Dermis blood vessel endothelial cell (primary cell): ENCODE measurements around the gene MYH1. TPM values are rescaled to one million over a fixed set of nuclear protein-coding genes. Genes with fewer than 3 reads are reported as not detected.
"Not testable (repeated sequence)": the region's sequence is repeated elsewhere in the genome, so short reads cannot be mapped to it uniquely, and the experiment has no call there.

ENCODE experiments used
- DNase-seq: peaks from one replicate; pipeline ENCODE4 v3.0.0; 2010
- total RNA-seq: library from RNA; depleted of rRNA; stranded (reverse); fragments of >200 nt; gene quantifications from 2 replicates; pipeline ENCODE4 v1.2.3, GENCODE V29; 2014

The MYH1 gene
- not detected in 2 replicates for total RNA-seq

DNA sequence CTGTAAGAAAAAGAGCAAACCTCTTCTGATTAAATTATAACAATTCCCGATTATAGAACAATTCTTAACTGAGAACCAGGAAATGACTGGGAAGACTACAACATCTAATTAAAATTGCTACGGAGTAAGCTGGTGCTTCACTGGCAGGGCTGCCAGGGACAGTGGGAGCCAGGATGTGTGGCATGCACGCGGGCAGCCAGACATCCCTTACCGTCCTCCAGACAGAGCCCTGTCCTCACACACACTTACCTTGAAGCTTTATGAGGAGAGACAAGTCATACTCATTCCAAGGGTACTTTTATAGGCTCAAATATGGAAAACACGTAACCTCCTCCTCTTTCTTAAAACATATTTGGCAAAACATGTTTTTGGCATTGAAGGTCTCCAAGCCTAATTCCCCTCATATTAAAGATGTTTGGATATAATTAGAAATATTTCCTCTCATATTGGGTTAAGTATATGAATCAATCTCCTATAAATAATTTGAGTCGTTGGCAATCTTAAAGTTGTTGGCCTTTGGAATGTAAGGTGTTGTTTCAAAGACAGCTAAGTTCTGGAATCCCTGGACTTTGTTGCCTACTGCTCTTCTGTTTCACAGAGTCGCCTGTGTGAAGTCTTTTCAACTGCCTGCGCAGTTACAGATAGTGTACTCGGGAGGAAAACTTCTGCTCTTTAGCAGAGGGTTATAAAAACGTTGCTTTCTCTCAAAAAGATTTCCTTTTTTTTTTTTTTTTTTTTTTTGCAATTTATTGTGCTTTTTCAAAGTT lies at the start of gene MYH1:
Gene MYH1 (minus strand): TSS at position 272 of the 767 bp plus-strand sequence. CDS start 1,900 bp downstream, outside the sequence.
- no peak for DNase-seq

DNA sequence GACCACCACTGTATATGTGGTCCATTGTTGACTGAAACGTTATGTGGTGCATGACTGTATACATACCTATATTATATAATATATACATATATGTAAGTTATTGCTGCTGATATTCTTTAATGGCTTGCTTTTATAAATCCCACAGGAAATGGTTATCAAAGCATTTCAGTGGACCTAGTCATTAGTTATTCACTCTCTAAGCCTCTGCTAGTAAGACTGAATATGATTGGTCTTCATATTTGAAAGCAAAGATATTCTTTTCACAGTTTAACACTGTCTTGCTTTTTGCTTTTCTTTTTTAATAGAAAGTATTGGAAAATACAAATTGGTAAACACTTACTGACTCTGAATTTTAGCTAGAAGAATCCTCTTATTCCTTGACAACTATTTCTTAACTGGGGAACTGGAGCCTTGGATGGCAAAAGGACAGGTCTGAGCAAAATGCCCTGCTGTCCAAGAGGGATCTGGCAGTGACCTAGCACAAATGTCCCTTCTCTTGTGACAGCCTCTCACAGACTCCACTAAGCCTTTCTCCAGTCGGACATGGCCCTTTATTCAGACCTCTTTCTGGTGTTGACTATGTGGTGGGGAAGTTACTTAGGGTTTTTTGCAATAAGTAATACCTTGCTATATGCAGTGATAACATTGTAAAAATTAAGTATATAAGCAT lies 45.8 kb upstream of the MYH1 start:
- DNase-seq, result no peak

DNA sequence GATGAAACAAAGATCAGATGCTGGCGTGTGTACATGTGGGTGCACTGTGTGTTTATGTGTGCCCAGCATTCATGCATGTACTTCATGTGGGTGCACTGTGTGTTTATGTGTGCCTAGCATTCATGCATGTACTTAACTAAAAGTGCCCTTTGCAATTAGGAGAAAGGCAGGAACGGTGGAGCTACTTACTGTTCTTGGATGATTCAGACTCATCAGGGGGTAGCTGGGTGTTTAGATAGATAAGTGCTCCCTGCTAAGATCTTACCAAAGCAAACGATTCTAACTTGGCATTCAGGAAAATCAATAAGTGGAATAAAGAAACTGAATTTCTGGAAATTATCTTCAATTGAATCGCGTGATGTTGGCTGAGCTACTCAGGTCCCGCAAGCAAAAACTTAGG lies 39.7 kb upstream of the MYH1 start:
- no peak for DNase-seq

DNA sequence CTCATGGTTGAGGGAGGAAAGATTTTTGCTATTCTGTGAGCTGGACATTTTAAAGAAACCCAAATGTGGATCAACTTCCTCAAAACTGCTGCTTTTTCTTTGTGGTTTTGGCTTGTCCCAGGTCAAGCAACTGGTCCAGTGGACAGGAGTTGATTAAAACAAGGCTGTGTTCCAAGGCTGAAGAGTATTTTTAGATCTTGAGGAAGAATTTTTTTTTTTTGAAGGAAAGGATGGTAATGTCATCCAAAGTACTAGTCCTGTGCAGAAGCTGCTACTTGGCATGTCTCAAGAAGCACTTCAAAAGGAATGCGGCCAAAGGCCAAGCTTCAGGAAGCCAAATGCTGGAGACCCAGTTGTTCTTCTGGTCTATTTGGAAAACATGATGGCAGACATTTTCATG lies 39.1 kb upstream of the MYH1 start:
- no peak for DNase-seq

DNA sequence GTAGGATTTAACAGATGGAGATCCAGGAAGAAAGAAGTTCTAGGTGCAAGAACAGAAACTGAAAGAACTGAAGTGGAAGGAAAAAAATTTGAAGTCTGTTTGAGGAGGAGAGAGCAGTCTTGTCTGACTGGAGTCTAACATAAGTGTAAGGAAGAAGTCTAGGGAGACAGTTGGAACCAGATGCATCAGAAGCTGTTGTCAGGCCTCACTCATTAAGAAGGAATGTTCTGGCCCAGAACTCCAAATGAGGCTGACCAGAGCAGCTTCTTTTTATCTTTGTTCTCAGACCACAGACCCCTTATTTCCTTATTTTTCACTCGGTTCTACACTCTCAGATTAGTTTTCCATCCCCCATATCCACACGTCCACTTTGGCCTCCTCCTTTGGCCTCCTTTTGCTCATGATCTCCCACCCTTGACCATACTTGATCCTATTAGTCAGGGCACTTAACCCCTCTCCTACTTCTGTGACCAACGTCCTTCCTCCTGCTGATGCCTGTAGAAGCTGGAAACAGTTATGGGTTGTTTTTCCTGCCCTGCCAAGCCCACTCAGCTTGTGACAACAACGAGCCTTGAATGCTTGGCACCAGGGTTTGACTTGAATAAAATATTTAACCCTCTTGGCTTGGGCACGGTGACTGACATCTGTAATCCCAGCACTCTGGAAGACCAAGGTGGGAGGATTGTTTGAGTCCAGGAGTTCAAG lies 38.1 kb upstream of the MYH1 start:
- DNase-seq, result no peak

DNA sequence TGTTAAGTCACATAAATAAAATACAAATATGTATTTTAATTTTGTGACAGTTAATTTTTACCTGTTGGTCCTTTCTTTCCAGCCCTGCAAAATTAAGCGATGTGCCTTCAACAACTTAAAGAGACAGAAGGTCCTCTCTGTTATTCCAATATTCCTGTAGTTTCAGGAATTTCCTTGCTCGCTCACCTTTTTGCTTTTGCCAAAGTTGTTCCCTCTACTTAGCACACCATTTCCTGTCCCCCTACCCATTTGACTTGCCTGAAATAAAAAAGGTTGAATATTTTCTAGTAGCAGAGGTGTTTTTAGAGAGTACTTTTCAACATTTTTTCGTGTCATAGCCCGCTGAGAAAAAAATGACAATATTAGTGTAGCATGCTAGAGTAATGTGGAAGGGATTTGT lies 31.7 kb upstream of the MYH1 start:
- DNase-seq, result no peak

DNA sequence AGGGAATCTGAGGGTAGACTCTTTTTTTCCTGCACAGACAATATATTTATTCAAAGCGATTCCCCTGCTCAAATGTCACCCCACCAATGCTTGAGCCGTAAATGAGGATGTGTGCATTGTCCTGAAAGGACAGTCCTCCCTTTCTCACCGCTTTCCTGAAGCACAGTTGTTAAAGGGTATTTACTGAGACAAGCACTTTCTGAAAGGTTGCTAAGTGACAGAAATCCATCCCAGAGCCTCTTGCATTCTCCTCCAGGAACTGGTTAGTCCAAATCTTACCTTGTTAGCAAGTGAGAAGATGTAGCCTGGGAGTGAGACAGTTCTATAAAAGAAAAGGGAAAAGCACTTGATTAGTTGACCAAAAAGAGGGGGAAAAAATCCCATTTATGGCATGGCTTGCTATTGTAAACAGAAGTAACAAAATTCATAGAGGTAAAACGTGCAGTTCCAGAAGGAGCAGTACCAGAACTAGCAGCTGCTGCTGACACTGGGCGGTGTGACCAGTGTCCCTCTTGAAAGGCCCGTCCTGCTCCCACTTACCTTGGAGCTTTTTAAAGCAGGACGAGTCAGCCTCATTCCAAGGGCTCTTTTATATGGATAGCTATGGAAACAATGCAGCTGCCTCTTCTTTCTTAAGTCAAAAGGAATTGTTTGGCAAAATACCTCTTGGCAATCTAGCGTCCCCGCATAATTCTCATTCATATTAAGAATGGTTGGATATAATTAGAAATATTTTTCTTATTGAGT lies 30.9 kb upstream of the MYH1 start, which contains the start of gene MYH2:
Gene MYH2 (minus strand): TSS at position 563 of the 747 bp plus-strand sequence. CDS start 1,738 bp downstream, outside the sequence.
- DNase-seq, result no peak

DNA sequence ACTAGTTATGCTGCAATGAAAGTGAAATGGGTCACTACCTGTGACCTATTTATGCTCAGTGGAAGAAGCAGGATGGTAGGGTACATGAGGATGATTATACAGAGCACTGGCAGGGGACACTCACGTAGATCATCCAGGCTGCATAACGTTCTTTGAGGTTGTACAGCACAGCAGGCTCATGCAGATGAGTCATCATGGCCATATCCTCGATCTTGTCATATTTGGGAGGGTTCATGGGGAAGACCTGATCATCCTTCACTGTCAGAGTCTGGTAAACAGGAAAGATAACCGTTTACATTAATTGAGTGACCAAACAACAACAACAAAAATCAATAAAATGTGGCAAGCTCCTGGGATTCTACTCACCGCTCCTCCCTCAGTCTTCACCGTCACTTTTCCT lies 29.0 kb upstream of the MYH1 start:
- no peak for DNase-seq

DNA sequence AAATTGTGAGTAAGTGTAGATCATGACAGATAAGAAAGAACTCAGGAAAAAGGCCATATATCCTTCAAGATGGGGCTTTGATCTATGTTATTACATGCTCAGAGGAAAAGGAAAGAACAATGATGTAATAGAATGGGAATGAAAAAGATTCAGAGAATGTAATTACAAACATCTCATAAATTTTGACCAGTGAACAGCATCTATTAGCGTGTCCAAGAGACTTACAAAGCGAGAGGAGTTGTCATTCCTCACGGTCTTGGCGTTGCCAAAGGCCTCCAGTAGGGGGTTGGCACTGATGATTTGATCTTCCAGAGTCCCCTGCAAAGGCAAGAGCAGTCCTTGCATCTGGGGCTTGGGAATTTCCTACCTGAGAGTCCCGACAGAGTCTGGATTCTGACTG lies 25.1 kb upstream of the MYH1 start:
- peak; percentile 1 for DNase-seq

DNA sequence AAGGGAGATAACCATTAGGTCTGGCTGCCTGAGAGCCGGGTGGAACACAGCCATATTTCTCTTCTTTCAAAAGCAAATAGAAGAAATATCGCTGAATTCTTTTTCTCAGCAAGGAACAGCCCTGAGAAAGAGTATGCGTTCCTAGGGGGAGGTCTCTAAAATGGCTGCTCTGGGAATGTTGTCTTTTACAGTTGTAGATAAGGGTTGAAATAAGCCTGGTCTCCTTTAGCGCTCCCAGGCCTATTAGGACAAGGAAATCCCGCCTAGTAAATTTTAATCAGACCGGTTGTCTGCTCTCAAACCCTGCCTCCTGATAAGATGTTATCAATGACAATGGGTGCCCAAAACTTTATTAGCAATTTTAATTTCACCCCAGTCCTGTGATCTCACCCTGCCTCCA lies 22.8 kb upstream of the MYH1 start:
- not testable (repeated sequence) for DNase-seq

DNA sequence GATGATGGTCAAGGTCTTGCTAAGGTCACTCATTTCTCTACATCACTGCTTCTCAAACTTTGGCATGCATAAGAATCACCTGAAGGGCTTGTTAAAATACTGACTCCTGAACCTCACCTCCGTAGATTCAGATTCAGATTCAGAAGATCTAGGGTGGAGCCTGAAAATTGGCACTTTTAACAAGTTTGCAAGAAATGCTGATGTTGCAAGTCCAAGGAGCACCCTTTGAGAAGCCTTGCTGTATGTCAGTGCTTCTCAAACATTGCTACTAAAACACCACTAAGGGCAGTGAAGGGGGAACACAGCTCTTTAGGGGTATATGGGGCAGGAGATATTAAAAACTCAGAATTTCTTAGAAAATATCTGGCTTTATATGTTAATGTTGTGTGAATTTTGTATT lies 13.7 kb upstream of the MYH1 start:
- no peak for DNase-seq

DNA sequence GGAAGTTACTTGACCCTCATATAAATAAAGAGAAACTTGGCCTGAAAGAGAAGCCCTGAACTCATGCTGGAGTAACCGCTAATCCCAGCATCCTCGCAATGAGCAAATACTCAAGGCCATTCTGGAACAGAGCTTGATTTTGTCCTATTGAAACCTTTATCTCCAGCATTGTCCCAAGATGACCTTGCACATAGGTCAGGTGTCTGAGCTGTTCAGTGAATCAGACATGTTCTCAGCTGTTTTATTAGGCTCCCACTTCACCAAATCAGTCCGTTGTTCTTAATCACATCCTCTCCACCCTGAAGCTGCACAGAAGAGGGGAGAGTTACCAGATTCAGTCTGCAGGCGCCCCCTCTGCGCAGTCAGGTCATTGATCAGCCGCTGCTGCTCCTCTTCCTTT lies 9.1 kb upstream of the MYH1 start:
- no peak for DNase-seq

DNA sequence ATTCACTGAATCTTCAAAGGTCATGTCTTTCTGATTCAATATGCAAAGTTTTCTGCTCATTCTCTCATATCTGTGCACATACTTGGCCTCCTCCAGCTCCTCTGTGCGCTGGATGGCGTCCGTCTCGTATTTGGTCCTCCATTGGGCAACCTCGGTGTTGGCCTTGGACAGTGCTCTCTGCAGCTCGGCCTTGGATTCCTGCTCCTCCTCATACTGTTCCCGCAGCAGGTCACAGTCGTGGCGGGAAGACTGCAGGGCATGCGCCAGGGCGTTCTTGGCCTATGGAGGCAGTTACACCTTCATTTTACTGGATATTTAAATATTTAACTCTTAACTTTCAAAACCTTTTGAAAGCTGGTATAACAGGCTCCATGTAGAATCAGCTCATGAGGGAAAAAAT lies 8.2 kb upstream of the MYH1 start:
- no peak for DNase-seq

DNA sequence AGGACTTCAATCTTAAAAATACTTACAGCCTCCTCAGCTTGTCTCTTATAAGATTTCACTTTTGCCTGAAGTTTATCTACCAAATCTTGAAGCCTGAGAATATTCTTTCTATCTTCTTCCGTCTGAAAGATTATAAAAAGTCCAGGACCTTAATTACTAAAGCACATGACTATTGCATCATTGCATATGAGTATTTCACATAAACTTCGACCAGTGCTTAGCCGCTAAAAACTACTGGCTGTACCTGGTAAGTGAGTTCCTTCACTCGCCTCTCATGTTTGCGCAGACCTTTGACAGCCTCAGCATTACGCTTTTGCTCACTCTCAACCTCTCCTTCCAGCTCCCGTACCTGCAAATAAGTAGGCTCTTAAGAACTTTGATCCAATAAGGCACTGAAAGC lies 4.7 kb upstream of the MYH1 start:
- DNase-seq, result no peak

DNA sequence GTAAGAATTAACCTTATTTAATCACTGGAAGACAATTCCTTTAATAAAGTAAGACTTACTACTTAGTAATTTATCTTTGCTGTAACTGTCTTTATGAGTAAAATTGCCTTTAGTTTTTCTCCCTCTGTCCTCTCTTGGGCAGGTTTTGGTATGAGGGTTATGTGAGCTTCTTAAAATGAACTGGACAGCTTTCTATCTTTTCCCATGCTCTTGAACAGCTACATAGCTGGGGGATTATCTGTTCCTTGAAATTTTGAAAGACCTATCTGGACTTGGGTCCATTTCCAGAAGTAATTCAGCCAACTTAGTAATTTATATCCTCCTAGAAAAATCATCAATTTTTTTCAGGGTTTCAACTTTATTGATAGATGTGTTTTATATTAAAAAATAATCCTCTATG lies 3.6 kb upstream of the MYH1 start:
- no peak for DNase-seq

DNA sequence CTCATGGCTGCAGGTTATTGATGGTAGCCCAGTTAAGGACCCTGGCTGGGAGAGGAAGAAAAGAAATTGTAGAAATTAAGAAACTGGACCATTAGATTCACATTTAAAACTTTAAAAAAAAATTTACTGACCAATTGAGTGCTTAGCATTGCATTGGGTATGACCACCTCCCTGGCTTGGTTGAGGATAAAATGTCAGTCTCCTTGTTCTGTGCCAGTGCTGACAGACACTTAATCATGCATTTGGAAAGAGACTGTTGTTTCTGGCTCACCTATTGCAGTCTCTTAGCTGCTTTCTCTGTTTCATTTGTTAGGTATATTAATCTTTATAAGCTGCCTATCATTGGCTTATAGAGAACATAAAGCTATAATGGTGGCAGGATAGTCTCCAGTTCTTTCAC lies 1.7 kb downstream of the MYH1 start:
- no peak for DNase-seq

DNA sequence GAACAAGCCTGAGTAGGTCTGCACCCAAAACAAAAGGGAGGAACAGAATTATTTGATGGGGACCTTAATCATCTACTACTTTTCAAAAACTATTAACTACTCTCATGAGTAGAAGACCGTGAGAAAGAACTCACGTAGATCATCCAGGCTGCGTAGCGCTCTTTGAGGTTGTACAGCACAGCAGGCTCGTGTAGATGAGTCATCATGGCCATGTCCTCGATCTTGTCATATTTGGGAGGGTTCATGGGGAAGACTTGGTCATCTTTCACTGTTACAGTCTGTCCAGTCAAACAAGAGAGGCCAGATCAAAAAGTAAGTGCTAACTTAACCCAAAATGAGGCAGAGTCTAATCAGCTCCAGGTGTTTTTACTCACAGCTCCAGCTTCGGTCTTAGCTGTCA lies 2.3 kb downstream of the MYH1 start:
- no peak for DNase-seq

DNA sequence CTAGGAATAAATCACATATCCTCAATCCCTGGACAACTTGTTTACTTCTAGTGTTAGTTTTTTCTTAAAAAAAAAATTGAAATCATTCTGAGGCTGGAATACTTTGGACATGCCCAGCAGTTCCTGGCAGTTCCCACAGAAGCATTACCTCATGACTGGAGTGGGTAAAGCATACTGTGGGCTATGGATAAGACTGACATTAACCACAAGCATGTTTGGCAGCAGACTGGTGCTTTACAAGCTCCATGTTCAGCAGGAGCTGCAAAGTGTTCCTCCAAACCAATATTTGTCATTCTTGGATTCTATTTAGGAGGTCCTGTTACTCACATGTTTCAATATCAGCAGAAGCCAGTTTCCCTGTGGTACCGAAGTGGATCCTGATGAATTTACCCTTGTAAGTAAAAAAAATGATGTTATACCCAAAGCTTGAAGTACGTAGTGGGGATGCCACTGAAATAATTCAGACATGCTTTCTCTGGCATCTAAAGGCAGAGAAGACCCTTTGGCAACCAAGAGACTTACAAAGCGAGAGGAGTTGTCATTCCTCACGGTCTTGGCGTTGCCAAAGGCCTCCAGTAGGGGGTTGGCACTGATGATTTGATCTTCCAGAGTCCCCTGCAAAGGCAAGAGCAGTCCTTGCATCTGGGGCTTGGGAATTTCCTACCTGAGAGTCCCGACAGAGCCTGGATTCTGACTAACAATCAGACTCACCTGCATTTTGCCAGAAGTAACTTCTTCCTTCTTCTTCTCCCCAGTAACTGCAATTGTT lies 4.9 kb downstream of the MYH1 start:
- no peak for DNase-seq

DNA sequence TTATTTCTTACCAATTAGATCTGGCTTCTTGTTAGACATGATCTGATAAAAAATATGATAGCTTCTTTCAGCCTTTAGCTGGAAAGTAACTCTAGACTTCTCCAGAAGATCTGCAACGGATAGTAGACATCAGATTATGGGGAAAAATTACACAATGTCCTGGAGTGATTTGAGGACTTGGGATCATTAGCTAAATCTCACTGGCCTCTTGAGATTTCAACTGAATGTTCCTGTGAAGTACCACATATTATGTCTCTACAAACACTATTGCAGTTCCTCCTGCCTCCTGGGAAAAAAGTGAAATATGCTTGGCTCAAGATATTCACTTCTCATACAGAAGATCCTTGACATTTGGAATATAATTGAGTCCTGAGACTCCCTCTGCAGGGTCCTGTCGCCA lies 5.5 kb downstream of the MYH1 start:
- no peak for DNase-seq

DNA sequence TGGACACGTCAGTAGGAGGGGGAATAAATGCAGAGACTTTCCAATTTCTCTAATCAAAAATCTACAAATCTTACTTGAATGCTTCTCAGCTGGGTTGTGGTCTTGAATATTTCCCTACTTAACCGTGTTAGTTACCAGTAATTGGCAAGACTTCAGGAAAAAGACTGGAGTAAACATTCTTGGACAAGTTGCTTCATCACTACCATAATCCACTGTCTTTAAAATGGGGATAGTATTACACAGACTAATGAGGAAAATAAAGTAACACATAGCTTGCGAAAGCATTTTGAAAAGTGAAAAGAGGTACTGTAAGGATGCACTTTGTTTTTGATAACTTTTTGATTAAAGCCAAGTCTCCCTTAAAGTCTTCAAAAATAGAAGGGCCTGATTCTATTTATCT lies 18.4 kb downstream of the MYH1 start:
- DNase-seq, result no peak

DNA sequence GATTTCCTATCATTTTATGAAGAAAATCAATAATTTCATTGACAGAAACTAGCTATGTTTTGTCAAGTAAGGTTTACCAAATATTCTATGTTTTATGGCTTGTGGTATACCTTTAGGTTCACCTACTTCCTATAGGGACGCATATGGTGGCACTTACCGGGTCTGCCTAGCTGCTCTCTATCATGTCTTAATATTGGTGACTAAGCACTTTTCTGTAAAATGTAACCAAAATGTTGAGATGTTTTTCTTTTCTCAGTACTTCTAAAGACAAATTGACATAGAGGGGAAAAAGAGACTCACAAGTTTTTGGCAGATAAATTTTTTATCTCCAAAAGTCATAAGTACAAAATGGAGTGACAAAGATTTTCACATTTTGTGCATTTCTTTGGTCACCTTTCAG lies 26.3 kb downstream of the MYH1 start:
- DNase-seq, result no peak

DNA sequence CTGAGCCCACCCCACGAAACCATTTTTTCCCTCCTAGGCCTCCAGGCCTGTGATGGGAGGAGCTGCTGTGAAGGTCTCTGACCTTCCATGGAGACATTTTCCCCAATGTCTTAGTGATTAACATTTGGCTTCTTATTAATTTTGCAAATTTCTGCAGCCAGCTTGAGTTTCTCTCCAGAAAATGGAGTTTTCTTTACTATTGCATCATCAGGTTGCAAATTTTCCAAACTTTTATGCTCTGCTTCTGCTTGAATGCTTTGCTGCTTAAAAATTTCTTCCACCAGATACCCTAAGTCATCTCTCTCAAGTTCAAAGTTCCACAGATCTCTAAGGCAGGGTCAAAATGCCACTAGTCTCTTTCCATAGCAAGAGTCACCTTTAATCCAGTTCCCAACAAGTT lies 36.1 kb downstream of the MYH1 start:
- no peak for DNase-seq
